C4-2B (cell line): Measurements from ENCODE around the gene SLC31A1.
"Not testable (repeated sequence)": the region's sequence is repeated elsewhere in the genome, so short reads cannot be mapped to it uniquely, and the experiment has no call there.

ENCODE experiments used
- H3K27ac ChIP-seq: fragments of 450-650 bp; 2 replicates; pipeline ENCODE4 v1.5.1; 2017
- CTCF ChIP-seq: fragments of 450-650 bp; conservative IDR thresholded peaks from 2 replicates; pipeline ENCODE4 v1.5.1; 2017; ENCODE audit warnings: mild to moderate bottlenecking
- ZFX ChIP-seq: fragments of 450-650 bp; IDR thresholded peaks from 2 replicates; pipeline ENCODE4 v1.6.1; 2017

Gene SLC31A1

GRCh38 chr9:113220467-113221002, 809 bp upstream of the SLC31A1 start:
- peak overlapping the region; percentile 79 for H3K27ac ChIP-seq
- TF ChIP-seq CTCF (no peak), ZFX (0 out of 2 replicates have a peak, but pooled peaks have one; percentile 5)

DNA sequence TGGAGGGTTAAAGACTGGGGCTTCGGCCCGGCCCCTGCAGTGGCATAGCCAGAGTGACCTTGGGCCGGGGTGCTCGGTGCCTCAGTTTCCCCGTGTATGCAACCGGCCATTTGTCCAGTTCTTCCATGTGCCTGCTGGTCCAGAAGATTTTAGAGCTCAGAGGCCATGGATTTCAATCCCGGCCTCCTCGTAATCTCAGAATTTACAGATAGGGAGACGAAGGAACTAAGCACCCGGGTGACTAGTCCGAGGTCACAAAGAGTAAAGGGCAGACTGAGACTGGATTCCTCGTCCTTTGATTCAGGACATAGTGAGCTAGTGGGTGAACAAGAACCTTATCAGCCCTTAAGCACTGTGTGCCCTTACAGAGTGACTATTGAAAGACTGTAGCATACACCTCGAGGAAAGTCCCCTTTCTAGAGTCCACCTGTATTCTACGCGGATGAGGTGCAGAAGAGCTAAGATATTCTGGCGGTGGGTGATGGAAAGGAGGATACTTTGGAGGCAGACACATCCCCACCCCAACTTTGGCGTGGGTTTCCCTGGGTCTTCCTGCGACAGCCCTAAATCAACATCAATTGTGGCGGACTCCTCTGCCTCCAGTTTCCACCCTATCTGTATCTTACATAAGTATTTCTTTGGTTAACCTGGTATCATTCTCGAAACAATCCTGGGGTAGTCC, 597 bp downstream of the SLC31A1 start:
- TF ChIP-seq ZFX (peak; percentile 21; the same call in 1 of the 2 replicates), CTCF (no peak)
- H3K27ac ChIP-seq, result peak overlapping the region; percentile 79

GRCh38 chr9:113222482-113222841, 1.1 kb downstream of the SLC31A1 start:
- no peak for TF ChIP-seq CTCF
- TF ChIP-seq ZFX, result no peak
- peak overlapping the region; percentile 79 for H3K27ac ChIP-seq

DNA sequence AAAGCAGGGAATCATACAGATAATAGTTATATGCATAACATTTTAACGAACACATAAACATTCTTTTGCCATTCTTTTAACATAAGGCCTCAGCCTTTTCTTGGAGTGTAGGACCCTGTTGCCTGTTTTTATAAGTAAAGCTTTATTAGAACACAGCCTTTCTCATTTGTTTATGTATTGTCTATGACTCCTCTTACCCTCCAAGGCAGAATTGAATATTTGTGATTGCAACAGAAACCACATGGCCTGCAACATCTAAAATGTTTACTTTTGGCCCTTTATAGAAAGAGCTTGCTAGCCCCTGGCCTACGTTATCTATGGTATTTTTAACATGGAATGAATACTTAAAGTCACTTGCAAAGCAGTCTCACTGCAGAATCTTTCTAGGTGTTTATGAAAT, 2.6 kb downstream of the SLC31A1 start:
- no peak overlapping the region for H3K27ac ChIP-seq
- TF ChIP-seq CTCF, result no peak

GRCh38 chr9:113227436-113227835, 6.1 kb downstream of the SLC31A1 start:
- TF ChIP-seq CTCF (no peak), ZFX (no peak)
- no peak overlapping the region for H3K27ac ChIP-seq

- no peak for TF ChIP-seq CTCF
- no peak for TF ChIP-seq ZFX
- H3K27ac ChIP-seq, result no peak overlapping the region
Observed at GRCh38 chr9:113228130-113228665, 6.9 kb downstream of the SLC31A1 start.

- TF ChIP-seq ZFX (no peak), CTCF (no peak)
- no peak overlapping the region for H3K27ac ChIP-seq
Observed at GRCh38 chr9:113231701-113232100, 10.4 kb downstream of the SLC31A1 start.

DNA sequence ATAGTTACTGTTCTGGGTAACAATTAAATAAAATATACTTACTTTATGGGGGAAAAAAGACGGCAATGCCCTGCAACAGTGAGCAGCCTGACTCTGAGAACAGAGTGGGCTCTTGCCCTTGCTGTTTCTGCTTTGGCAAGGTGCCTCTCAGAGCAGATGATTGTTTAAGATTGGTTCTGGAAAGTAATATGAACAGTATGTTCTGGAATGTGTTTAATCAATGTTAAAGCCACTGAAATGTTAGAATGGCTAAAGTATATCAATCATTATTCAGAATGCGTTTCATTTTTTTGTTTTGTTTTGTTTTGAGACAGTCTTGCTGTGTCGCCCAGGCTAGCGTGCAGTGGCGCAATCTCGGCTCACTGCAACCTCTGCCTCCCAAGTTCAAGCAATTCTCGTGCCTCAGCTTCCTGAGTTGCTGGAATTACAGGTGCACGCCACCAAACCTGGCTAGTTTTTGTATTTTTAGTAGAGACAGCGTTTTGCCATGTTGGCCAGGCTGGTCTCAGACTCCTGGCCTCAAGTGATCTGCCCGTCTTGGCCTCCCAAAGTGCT, 14.4 kb downstream of the SLC31A1 start:
- not testable (repeated sequence) for H3K27ac ChIP-seq
